K562 (cell line): ENCODE data around the gene EPSTI1.

Source experiments
- HNRNPL ChIP-seq: fragments of 200-400 bp; formaldehyde crosslinking; IDR thresholded peaks from 2 replicates; pipeline ENCODE4 v1.6.1; 2017; ENCODE audit warnings: low read depth, mild to moderate bottlenecking, low read length
- KAT8 ChIP-seq: fragments of 450-650 bp; IDR thresholded peaks from 2 replicates; pipeline ENCODE4 v1.6.1; 2016; ENCODE audit warnings: low read depth, mild to moderate bottlenecking
- SMC3 ChIP-seq: conservative IDR thresholded peaks from 2 replicates; pipeline ENCODE4 v1.6.1; 2011; ENCODE audit warnings: low read depth, low read length, improper control_type of control experiment; ENCODE audit not compliant: insufficient read depth
- ZNF224 ChIP-seq: sonication (generic); formaldehyde crosslinking; IDR thresholded peaks from 2 replicates; pipeline ENCODE4 v1.8.0; 2022; ENCODE audit warnings: mild to moderate bottlenecking, missing genetic modification reagents

DNA sequence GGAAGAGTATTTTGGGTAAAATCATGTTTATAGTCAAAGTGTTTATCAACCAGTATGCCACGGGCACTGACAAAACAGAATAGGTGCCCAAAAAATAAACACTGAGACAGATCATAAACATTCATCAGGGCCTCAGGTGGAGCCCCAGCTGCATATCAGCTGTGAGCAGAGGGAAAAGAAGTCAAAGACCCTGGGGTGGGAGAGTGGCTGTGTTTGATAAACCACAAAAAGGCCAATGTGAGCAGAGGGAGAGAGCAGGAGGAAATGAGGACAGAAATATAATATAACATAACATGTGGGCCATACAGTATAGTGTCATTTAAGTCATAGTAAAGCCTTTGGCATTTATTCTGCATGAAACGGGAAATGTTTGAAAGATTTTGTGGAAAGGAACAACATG, 10.0 kb upstream of the EPSTI1 start:
- TF ChIP-seq KAT8 (no peak), ZNF224 (CRISPR knock-in tag) (no peak), SMC3 (no peak), HNRNPL (no peak)
